Lower leg skin (tissue), 3 donors: ENCODE measurements around the gene TIMM10B.

Source experiments
- CTCF ChIP-seq, 3 donors: fragments of 450-650 bp; IDR thresholded peaks; one replicate each; pipeline ENCODE4 v1.5.1; 2016; ENCODE audit warnings: antibody characterized with exemption in 3 of 3, mild to moderate bottlenecking in 3 of 3, moderate library complexity in 2 of 3
- POLR2A ChIP-seq, 2 donors: fragments of 450-650 bp; IDR thresholded peaks; one replicate each; pipeline ENCODE4 v1.6.1; 2016 to 2017; ENCODE audit warnings: antibody characterized with exemption in 2 of 2, mild to moderate bottlenecking in 1 of 2, moderate library complexity in 1 of 2

DNA sequence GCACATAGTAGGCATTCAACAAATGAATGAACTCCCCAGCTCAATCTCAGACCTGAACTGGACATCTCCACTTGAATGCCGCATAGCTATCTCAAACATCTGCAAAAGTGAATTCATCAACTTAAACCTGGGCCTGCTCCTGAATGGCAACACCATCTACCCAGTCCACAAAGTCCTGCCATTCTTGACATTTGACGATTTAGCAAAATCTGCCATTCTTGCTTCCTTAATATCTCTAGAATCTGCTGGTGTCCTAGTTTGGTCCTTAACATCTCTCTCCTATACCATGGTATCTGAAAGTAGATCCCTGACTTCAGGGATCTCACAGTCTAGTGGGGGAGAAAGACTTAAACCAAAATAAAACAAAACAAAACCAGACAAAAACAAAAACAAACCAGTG, 28.1 kb upstream of the TIMM10B start:
- TF ChIP-seq POLR2A (IDR thresholded peaks at IDR 0.05) = no peak
- TF ChIP-seq CTCF (IDR thresholded peaks at IDR 0.05) = no peak
